BJ (cell line): Measurements from ENCODE around the gene TAS1R3. TPM values are rescaled to one million over a fixed set of nuclear protein-coding genes. Genes with fewer than 3 reads are reported as not detected.

Source experiments
- CTCF ChIA-PET: fragments of 350-600 bp; formaldehyde crosslinking; extraction: SDS; loops from one replicate; lab custom pipeline; 2021; ENCODE audit warnings: antibody characterized with exemption, inconsistent platforms; lab: Yijun Ruan, JAX
- POLR2A ChIA-PET: fragments of 300-600 bp; sonication (Branson Sonifier 250); formaldehyde crosslinking; extraction: SDS; loops from one replicate; lab custom pipeline; 2021; ENCODE audit warnings: antibody characterized with exemption; lab: Charles Lee
- DNase-seq: peaks from one replicate; pipeline ENCODE4 v3.0.0-alpha.2; 2011; ENCODE audit warnings: low read depth
- H3K27me3 ChIP-seq: 2 replicates; pipeline ENCODE4 v1.6.0; 2011; ENCODE audit warnings: low read length; ENCODE audit not compliant: control insufficient read depth, insufficient read depth
- H3K36me3 ChIP-seq: 2 replicates; pipeline ENCODE4 v1.5.1; 2011; ENCODE audit warnings: low read length; ENCODE audit not compliant: control insufficient read depth, insufficient read depth
- H3K4me3 ChIP-seq: 2 replicates; pipeline ENCODE4 v1.5.1; 2011; ENCODE audit warnings: low read depth, mild to moderate bottlenecking, control low read depth, low read length
- polyA plus RNA-seq: library from polyadenylated mRNA; depleted of rRNA; stranded (reverse); fragments of >200 nt; gene quantifications from 2 replicates; pipeline ENCODE4 v1.2.3, GENCODE V29; 2011
- TF ChIP-seq, protein P1 (sequence below): IDR thresholded peaks from 2 replicates; pipeline ENCODE4 v1.5.1; 2011; ENCODE audit warnings: low read depth, mild to moderate bottlenecking, control low read depth, inconsistent platforms, low read length, moderate library complexity; ENCODE audit not compliant: insufficient read depth

Gene TAS1R3
- polyA plus RNA-seq, 1 experiment = 0.11 TPM

DNA sequence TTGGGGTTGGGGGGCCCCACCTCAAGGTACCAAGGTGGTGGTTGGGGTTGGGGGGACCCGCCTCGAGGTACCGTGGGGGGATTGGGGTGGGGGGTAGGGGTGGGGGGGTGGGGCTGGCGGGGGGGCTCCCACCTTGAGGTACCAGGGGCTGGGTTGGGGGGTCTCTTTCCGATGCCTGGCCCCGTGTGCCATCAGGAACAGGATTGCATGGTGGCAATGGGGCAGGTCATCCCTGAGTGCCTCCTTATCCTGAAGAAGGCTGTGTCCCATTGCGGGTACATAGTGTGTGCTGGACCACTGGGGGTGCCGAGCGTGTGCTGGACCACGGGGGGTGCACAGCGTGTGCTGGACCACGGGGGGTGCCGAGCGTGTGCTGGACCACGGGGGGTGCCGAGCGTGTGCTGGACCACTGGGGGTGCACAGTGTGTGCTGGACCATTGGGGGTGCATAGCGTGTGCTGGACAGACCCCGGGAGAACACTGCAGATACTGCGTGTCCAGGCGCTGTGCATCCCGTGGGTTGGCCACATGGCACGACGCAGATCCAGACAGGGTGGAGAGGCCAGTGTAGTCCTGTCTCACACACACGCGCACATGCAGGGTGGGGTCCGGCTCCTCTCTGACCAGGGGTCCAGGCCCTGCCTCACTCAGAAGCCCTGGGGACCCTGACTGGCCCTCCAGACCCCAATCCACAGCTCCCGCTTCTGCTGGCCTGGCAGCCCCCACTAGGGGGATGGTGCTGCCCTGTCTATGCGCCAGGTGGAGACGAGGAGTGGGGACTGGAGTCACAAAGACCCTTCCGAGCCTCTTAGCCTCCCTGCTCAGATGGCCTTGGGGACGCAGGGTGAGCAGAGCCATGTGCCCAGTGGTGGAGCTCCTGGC lies 46.6 kb upstream of the TAS1R3 start:
- TF ChIP-seq, protein P1, sequence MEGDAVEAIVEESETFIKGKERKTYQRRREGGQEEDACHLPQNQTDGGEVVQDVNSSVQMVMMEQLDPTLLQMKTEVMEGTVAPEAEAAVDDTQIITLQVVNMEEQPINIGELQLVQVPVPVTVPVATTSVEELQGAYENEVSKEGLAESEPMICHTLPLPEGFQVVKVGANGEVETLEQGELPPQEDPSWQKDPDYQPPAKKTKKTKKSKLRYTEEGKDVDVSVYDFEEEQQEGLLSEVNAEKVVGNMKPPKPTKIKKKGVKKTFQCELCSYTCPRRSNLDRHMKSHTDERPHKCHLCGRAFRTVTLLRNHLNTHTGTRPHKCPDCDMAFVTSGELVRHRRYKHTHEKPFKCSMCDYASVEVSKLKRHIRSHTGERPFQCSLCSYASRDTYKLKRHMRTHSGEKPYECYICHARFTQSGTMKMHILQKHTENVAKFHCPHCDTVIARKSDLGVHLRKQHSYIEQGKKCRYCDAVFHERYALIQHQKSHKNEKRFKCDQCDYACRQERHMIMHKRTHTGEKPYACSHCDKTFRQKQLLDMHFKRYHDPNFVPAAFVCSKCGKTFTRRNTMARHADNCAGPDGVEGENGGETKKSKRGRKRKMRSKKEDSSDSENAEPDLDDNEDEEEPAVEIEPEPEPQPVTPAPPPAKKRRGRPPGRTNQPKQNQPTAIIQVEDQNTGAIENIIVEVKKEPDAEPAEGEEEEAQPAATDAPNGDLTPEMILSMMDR = no peak
- CTCF ChIA-PET = interaction anchor here (0.7 to 1.2 kb wide), 2 partner anchors 20 to 162 kb away, joined by 3 to 4 read pairs; no protein-coding TSS in a partner anchor
- POLR2A ChIA-PET = no interaction called here
- DNase-seq = no peak
- Histone ChIP-seq H3K4me3 (no peak overlapping the region), H3K36me3 (no peaks in the 10 kb centered on the region), H3K27me3 (no peaks in the 10 kb centered on the region)

DNA sequence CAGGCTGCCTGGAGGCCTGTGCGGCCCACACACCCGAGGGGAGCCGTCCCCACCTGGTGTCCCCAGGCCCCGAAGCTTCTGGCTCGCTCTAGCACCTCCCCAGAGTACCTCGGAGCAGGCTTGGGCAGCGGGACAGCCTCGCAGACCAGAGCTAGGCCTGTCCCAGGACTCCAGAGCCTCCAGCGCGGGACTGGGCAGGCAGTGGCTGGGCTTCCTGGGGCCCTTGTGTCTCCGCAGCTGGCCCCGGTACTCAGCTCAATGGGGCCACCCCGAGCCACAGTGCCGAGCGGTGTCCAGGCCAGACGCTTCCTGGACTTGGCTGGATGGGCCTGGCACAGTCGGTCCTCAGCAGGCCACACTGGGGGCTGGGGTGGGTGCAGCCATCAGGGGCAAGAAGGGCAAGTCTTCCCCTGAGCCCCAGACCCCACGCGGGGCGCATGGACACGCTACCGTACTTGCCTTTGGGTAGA lies 45.9 kb upstream of the TAS1R3 start:
- Histone ChIP-seq H3K27me3 (no peaks in the 10 kb centered on the region), H3K36me3 (no peaks in the 10 kb centered on the region), H3K4me3 (no peak overlapping the region)
- ChIA-PET POLR2A (no interaction called here), CTCF (interaction anchor here (0.7 to 1.2 kb wide), 2 partner anchors 20 to 163 kb away, joined by 3 to 4 read pairs; no protein-coding TSS in a partner anchor)
- no peak for DNase-seq
- TF ChIP-seq, protein P1 = no peak

DNA sequence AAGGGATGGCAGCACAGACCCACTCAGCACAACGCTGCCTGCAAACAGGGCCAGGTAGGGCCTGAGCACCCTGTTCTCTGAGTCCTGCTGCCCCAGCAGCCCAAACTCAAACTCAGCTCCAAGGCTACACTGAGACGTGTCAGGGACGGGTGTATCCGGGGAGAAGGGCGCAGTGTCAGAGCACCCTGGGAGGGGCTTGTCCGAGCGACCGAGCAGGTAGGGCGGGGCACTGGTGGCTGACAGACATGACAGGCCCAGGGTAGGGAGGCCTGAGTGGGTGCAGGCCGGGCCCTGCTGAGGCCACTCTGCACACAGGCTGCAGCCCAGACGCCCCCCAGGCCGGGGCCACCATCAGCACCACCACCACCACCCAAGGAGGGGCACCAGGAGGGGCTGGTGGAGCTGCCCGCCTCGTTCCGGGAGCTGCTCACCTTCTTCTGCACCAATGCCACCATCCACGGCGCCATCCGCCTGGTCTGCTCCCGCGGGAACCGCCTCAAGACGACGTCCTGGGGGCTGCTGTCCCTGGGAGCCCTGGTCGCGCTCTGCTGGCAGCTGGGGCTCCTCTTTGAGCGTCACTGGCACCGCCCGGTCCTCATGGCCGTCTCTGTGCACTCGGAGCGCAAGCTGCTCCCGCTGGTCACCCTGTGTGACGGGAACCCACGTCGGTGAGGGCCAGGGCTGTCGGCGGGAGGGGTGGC lies 45.3 kb upstream of the TAS1R3 start:
- no peaks in the 10 kb centered on the region for H3K27me3 ChIP-seq
- CTCF ChIA-PET = interaction anchor here (1.0 kb wide), 1 partner anchor 20 kb away, joined by 3 read pairs; no protein-coding TSS in a partner anchor
- DNase-seq = no peak
- POLR2A ChIA-PET = no interaction called here
- no peaks in the 10 kb centered on the region for H3K36me3 ChIP-seq
- TF ChIP-seq, protein P1 = no peak
- H3K4me3 ChIP-seq = no peak overlapping the region

DNA sequence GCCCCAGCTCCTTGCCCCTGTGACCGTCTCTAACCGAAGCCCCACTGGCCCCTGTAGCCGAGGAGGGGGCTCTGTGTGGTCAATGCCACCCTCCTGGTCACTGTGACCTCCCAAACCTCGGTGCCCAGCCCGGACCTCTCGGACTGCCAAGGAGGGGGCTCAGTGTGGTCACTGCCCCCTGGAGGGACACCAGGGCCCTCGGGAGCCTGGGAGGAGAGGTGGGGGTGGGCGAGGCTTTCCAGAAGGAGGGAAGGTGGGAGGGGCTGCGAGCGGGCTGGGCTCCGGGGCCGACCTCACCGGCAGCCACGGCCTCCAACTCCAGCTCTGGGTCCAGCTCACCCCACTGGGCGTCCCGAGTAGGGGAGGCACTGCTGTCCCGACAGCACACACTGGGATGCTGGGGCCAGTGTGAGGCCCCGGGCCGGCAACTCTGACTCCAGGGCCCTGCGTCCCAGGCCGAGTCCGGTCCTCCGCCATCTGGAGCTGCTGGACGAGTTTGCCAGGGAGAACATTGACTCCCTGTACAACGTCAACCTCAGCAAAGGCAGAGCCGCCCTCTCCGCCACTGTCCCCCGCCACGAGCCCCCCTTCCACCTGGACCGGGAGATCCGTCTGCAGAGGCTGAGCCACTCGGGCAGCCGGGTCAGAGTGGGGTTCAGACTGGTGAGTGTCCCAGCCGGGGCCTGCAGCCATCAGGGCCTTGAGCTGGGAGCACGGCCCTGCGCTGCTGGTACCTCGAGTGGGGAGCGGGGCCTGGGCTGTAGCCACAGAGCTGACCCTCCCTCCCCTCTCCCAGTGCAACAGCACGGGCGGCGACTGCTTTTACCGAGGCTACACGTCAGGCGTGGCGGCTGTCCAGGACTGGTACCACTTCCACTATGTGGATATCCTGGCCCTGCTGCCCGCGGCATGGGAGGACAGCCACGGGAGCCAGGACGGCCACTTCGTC lies 44.5 kb upstream of the TAS1R3 start:
- DNase-seq = no peak
- ChIA-PET CTCF (interaction anchor here (1.0 to 1.4 kb wide), 2 partner anchors 19 to 164 kb away, joined by 3 to 7 read pairs; no protein-coding TSS in a partner anchor), POLR2A (no interaction called here)
- Histone ChIP-seq H3K27me3 (no peaks in the 10 kb centered on the region), H3K4me3 (no peak overlapping the region), H3K36me3 (no peaks in the 10 kb centered on the region)
- TF ChIP-seq, protein P1 = no peak
